Endodermal cell (in vitro differentiated cells): ENCODE data around the gene MEF2A. TPM values are rescaled to one million over a fixed set of nuclear protein-coding genes. Genes with fewer than 3 reads are reported as not detected.

Experiments
- DNase-seq: peaks from one replicate; pipeline ENCODE4 v3.0.0-alpha.2; 2017
- H3K27ac ChIP-seq: 2 replicates; pipeline ENCODE4 v1.5.1; 2013; ENCODE audit warnings: mild to moderate bottlenecking, low read depth, low read length, moderate library complexity
- H3K27me3 ChIP-seq: 2 replicates; pipeline ENCODE4 v1.6.1; 2013; ENCODE audit warnings: mild to moderate bottlenecking, low read length, moderate library complexity; ENCODE audit not compliant: insufficient read depth, control insufficient read depth, poor library complexity, severe bottlenecking
- H3K36me3 ChIP-seq: 2 replicates; pipeline ENCODE4 v1.7.0; 2013; ENCODE audit warnings: mild to moderate bottlenecking, low read length, moderate library complexity; ENCODE audit not compliant: control insufficient read depth, insufficient read depth
- H3K4me1 ChIP-seq: one replicate; pipeline ENCODE4 v1.7.0; 2013; ENCODE audit warnings: low read length; ENCODE audit not compliant: control insufficient read depth, insufficient read depth
- H3K4me3 ChIP-seq: 2 replicates; pipeline ENCODE4 v1.5.1; 2013; ENCODE audit warnings: mild to moderate bottlenecking, low read length, moderate library complexity
- H3K9ac ChIP-seq: 2 replicates; pipeline ENCODE4 v1.6.1; 2013; ENCODE audit warnings: mild to moderate bottlenecking, low read length, moderate library complexity; ENCODE audit not compliant: poor library complexity, severe bottlenecking; ENCODE audit errors: extremely low read depth
- H3K9me3 ChIP-seq: 2 replicates; pipeline ENCODE4 v1.6.1; 2013; ENCODE audit warnings: mild to moderate bottlenecking, low read length, moderate library complexity; ENCODE audit not compliant: control insufficient read depth
- H3K27ac Mint-ChIP-seq: 2 replicates; pipeline ENCODE4 v1.8.0; 2020; ENCODE audit warnings: mixed read lengths
- H3K27me3 Mint-ChIP-seq: 2 replicates; pipeline ENCODE4 v1.8.0; 2021; ENCODE audit warnings: mild to moderate bottlenecking, mixed read lengths; ENCODE audit not compliant: insufficient read depth
- H3K36me3 Mint-ChIP-seq: 2 replicates; pipeline ENCODE4 v1.8.0; 2020; ENCODE audit warnings: low read depth, mixed read lengths
- H3K4me1 Mint-ChIP-seq: 2 replicates; pipeline ENCODE4 v1.8.0; 2020; ENCODE audit warnings: mixed read lengths
- H3K4me3 Mint-ChIP-seq: 2 replicates; pipeline ENCODE4 v1.8.0; 2020; ENCODE audit warnings: mild to moderate bottlenecking, moderate library complexity, mixed read lengths
- H3K9me3 Mint-ChIP-seq: 2 replicates; pipeline ENCODE4 v1.8.0; 2020; ENCODE audit warnings: mild to moderate bottlenecking, mixed read lengths
- CTCF ChIP-seq: fragments of 200-600 bp; sonication (generic); conservative IDR thresholded peaks from 2 replicates; pipeline ENCODE4 v1.5.0; 2021; ENCODE audit warnings: antibody characterized with exemption, mild to moderate bottlenecking
- WGBS, 2 experiments: methylation state at CpG; one replicate each; pipeline versions ENCODE4 v1.1.5 to v1.1.7; 2013; ENCODE audit warnings: missing lambda C conversion rate in 2 of 2, mixed read lengths in 1 of 2; ENCODE audit not compliant: insufficient coverage in 1 of 2, insufficient read length in 1 of 2; 5-methylcytosine and 5-hydroxymethylcytosine counted together
- total RNA-seq, 2 donors: library from RNA; stranded (reverse); fragmentation: NEBNext Ultra II Directional in 1 of 2; extraction: Animal tissue kit (Norgen Biotek cat#: 25700) in 1 of 2; gene quantifications; 2 replicates in 1 of 2; 3 replicates in 1 of 2; pipeline ENCODE4 v1.2.1, GENCODE V29; 2021

The MEF2A gene
- total RNA-seq, 2 donors from 2014 or later, result 23.5 to 28.6 TPM

- no peaks in the 10 kb centered on the region for H3K27me3 ChIP-seq
- 94 to 95% methylated on average over 3 of the region's 3 CpGs for WGBS, 2 experiments
- H3K9ac ChIP-seq, result no peak overlapping the region
- no peak overlapping the region for H3K4me3 ChIP-seq
- Mint-ChIP-seq H3K4me3 (no peak overlapping the region), H3K4me1 (peaks cover 49% of the 10 kb centered on the region), H3K27me3 (no peaks in the 10 kb centered on the region), H3K9me3 (no peaks in the 10 kb centered on the region), H3K27ac (no peak overlapping the region), H3K36me3 (no peaks in the 10 kb centered on the region)
- DNase-seq, result no peak
- peaks cover 12% of the 10 kb centered on the region for H3K4me1 ChIP-seq
- H3K9me3 ChIP-seq, result no peaks in the 10 kb centered on the region
- no peak overlapping the region for H3K27ac ChIP-seq
- TF ChIP-seq CTCF, result no peak
- H3K36me3 ChIP-seq, result no peaks in the 10 kb centered on the region
These were observed 49.7 kb downstream of the MEF2A start for GRCh38 chr15:99615460-99615859.

GRCh38 chr15:99616129-99616528, 50.3 kb downstream of the MEF2A start:
- H3K4me1 Mint-ChIP-seq, result peaks cover 50% of the 10 kb centered on the region

GRCh38 chr15:99616773-99617342, 51.1 kb downstream of the MEF2A start:
- no peak for TF ChIP-seq CTCF
- DNase-seq, result no peak
- H3K9ac ChIP-seq, result no peak overlapping the region
- Mint-ChIP-seq H3K9me3 (no peaks in the 10 kb centered on the region), H3K36me3 (no peaks in the 10 kb centered on the region), H3K27me3 (no peaks in the 10 kb centered on the region), H3K4me1 (peaks cover 50% of the 10 kb centered on the region), H3K4me3 (no peak overlapping the region), H3K27ac (no peak overlapping the region)
- WGBS, 2 experiments, result 91% methylated on average over 3 of the region's 3 CpGs; no CpG with 5 or more reads in 1 of the 2 experiments
- no peak overlapping the region for H3K27ac ChIP-seq
- H3K27me3 ChIP-seq, result no peaks in the 10 kb centered on the region
- no peaks in the 10 kb centered on the region for H3K9me3 ChIP-seq
- H3K4me3 ChIP-seq, result no peak overlapping the region
- H3K4me1 ChIP-seq, result peaks cover 12% of the 10 kb centered on the region
- peaks cover 3% of the 10 kb centered on the region for H3K36me3 ChIP-seq

More at GRCh38 chr15:99616129-99616528, 50.3 kb downstream of the MEF2A start:
- H3K27ac ChIP-seq, result no peak overlapping the region
- Mint-ChIP-seq H3K4me3 (no peak overlapping the region), H3K27me3 (no peaks in the 10 kb centered on the region), H3K36me3 (no peaks in the 10 kb centered on the region), H3K27ac (no peak overlapping the region), H3K9me3 (no peaks in the 10 kb centered on the region)
- TF ChIP-seq CTCF, result no peak
- DNase-seq, result no peak
- 100% methylated on average over 1 of the region's 2 CpGs; no CpG with 5 or more reads in 1 of the 2 experiments for WGBS, 2 experiments
- no peak overlapping the region for H3K9ac ChIP-seq
- peaks cover 12% of the 10 kb centered on the region for H3K4me1 ChIP-seq
- H3K27me3 ChIP-seq, result no peaks in the 10 kb centered on the region
- no peak overlapping the region for H3K4me3 ChIP-seq
- no peaks in the 10 kb centered on the region for H3K9me3 ChIP-seq
- peaks cover 2% of the 10 kb centered on the region for H3K36me3 ChIP-seq
